ENCODE results near the gene P2RX7. TPM values are rescaled to one million over a fixed set of nuclear protein-coding genes. Genes with fewer than 3 reads are reported as not detected.

P2RX7 gene
- total and polyA plus RNA-seq, 9 of the 15 experiments (the other 6 are each of a cell fraction or from before 2014, with no cell fraction given): 0.04 to 0.65 (median 0.30) TPM

GRCh38 chr12:121123488-121123887, 9.2 kb upstream of the P2RX7 start (continued):
- no peak for TF ChIP-seq ATF6 (CRISPR knock-in tag; IDR thresholded peaks at IDR 0.05)
- TF ChIP-seq GATAD2B (IDR thresholded peaks at IDR 0.05; ENCODE audit: borderline replicate concordance): no peak
- no peak for TF ChIP-seq TAF1 (IDR thresholded peaks at IDR 0.05; ENCODE audit: control insufficient read depth, extremely low read depth, insufficient read depth, low read length, severe bottlenecking)
- TF ChIP-seq CAMTA2 (CRISPR knock-in tag; conservative IDR thresholded peaks at IDR 0.05): no peak
- TF ChIP-seq ELK3 (CRISPR knock-in tag; IDR thresholded peaks at IDR 0.05): no peak
- no peak for TF ChIP-seq KDM1A (IDR thresholded peaks at IDR 0.05)
- TF ChIP-seq, protein P1, sequence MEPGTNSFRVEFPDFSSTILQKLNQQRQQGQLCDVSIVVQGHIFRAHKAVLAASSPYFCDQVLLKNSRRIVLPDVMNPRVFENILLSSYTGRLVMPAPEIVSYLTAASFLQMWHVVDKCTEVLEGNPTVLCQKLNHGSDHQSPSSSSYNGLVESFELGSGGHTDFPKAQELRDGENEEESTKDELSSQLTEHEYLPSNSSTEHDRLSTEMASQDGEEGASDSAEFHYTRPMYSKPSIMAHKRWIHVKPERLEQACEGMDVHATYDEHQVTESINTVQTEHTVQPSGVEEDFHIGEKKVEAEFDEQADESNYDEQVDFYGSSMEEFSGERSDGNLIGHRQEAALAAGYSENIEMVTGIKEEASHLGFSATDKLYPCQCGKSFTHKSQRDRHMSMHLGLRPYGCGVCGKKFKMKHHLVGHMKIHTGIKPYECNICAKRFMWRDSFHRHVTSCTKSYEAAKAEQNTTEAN (CRISPR knock-in tag; IDR thresholded peaks at IDR 0.05): no peak
- no peak for TF ChIP-seq RCOR1 (IDR thresholded peaks at IDR 0.05; ENCODE audit: borderline replicate concordance in 1 of 2, low read depth in 2 of 2, low read length in 2 of 2)
- no peak for TF ChIP-seq ILK (tag; IDR thresholded peaks at IDR 0.05; ENCODE audit: borderline replicate concordance, low read depth)
- no peak for TF ChIP-seq NFIC (IDR thresholded peaks at IDR 0.05)
- TF ChIP-seq, protein P2, sequence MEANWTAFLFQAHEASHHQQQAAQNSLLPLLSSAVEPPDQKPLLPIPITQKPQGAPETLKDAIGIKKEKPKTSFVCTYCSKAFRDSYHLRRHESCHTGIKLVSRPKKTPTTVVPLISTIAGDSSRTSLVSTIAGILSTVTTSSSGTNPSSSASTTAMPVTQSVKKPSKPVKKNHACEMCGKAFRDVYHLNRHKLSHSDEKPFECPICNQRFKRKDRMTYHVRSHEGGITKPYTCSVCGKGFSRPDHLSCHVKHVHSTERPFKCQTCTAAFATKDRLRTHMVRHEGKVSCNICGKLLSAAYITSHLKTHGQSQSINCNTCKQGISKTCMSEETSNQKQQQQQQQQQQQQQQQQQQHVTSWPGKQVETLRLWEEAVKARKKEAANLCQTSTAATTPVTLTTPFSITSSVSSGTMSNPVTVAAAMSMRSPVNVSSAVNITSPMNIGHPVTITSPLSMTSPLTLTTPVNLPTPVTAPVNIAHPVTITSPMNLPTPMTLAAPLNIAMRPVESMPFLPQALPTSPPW (CRISPR knock-in tag; IDR thresholded peaks at IDR 0.05): no peak
- no peak for TF ChIP-seq ZNF24 (IDR thresholded peaks at IDR 0.05)
- no peak for TF ChIP-seq ZNF431 (CRISPR knock-in tag; IDR thresholded peaks at IDR 0.05)
- no peak for TF ChIP-seq SIX5 (IDR thresholded peaks at IDR 0.05; ENCODE audit: borderline replicate concordance in 1 of 2, insufficient read depth in 1 of 2, low read depth in 1 of 2, low read length in 2 of 2)
- no peak for TF ChIP-seq TRIM28 (IDR thresholded peaks at IDR 0.05)
- no peak for TF ChIP-seq NUFIP1 (IDR thresholded peaks at IDR 0.05; ENCODE audit: partially characterized antibody)
- peak; percentile 88 for TF ChIP-seq TOE1 (IDR thresholded peaks at IDR 0.05; ENCODE audit: borderline replicate concordance)
- TF ChIP-seq TOE1 (CRISPR knock-in tag; IDR thresholded peaks at IDR 0.05; ENCODE audit: borderline replicate concordance, low read depth): no peak
- TF ChIP-seq ZNF124 (CRISPR knock-in tag; IDR thresholded peaks at IDR 0.05): no peak
- no peak for TF ChIP-seq ZNF707 (CRISPR knock-in tag; conservative IDR thresholded peaks at IDR 0.05)
- TF ChIP-seq PREB (CRISPR knock-in tag; IDR thresholded peaks at IDR 0.05): no peak
- no peak for TF ChIP-seq MAX (CRISPR knock-in tag; IDR thresholded peaks at IDR 0.05)
- no peak for TF ChIP-seq CBFA2T3 (IDR thresholded peaks at IDR 0.05)
- no peak for TF ChIP-seq FOXP1 (CRISPR knock-in tag; IDR thresholded peaks at IDR 0.05)
